ENCODE data around the gene INSC. TPM values are rescaled to one million over a fixed set of nuclear protein-coding genes. Genes with fewer than 3 reads are reported as not detected.
A peak's percentile ranks its signal among the peaks of the same experiment; 100 is the strongest.

The INSC gene
- total RNA-seq, 2 donors from 2014 or later = 0.52 to 3.6 TPM

DNA sequence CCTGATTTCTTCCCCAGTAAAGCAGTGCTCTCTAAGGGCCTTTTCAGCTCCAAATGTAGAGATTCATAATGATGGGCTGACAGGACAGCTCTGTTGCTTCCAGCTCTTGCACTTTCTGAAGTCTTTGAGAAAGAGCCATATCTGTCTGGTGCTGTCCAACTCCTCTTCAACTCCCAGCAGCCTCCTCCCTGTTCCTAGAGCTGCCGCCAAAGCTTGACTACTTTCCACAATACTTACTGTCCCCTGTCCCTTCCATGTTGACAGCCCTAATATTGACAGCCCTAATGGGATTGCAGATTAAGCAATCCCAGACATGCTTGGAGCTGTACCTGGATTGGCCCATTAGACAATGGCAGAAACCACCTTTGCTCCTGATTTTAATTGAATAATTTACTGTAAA is 29.6 kb downstream of the INSC start:
- no peak for ATAC-seq
- intact Hi-C loops (cut with DNase I) = no loop called here
- no peak overlapping the region for H3K27ac ChIP-seq
- no peaks in the 10 kb centered on the region for H3K9me3 ChIP-seq
- H3K4me1 ChIP-seq = peaks cover 3% of the 10 kb centered on the region
- no peaks in the 10 kb centered on the region for H3K36me3 ChIP-seq (replicated peaks in 1 of 2; ENCODE audit: insufficient read depth in 1 of 2, low read depth in 2 of 2)
- no peak for DNase-seq
- 94 to 100% methylated on average over 1 of the region's 1 CpG for WGBS, 2 donors
- no peak for TF ChIP-seq POLR2A (IDR thresholded peaks at IDR 0.05)
- TF ChIP-seq, protein P1, sequence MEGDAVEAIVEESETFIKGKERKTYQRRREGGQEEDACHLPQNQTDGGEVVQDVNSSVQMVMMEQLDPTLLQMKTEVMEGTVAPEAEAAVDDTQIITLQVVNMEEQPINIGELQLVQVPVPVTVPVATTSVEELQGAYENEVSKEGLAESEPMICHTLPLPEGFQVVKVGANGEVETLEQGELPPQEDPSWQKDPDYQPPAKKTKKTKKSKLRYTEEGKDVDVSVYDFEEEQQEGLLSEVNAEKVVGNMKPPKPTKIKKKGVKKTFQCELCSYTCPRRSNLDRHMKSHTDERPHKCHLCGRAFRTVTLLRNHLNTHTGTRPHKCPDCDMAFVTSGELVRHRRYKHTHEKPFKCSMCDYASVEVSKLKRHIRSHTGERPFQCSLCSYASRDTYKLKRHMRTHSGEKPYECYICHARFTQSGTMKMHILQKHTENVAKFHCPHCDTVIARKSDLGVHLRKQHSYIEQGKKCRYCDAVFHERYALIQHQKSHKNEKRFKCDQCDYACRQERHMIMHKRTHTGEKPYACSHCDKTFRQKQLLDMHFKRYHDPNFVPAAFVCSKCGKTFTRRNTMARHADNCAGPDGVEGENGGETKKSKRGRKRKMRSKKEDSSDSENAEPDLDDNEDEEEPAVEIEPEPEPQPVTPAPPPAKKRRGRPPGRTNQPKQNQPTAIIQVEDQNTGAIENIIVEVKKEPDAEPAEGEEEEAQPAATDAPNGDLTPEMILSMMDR (IDR thresholded peaks at IDR 0.05) = no peak
- no peak overlapping the region for H3K4me3 ChIP-seq
- no peaks in the 10 kb centered on the region for H3K27me3 ChIP-seq

DNA sequence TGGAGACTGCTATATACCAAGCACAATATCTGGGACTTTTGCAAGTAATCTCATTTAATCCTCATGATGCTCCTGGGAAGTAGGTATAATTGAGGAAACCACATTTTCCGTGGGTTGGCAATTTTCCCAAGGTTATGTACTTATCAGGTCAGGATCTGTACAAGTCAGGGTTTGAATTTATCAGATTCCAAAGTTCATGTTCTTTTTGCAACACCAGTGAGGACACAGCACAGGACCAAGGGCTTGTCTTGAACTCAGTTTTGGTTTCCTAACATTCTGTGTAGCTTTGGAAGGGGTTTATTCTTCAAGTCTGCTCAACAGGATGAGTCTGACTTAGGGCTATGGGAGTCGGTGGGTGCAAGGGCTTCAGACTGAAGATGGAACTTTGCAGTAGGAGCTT is 30.4 kb downstream of the INSC start:
- DNase-seq (no peak), ATAC-seq (no peak)
- Histone ChIP-seq H3K9me3 (no peaks in the 10 kb centered on the region), H3K27ac (no peak overlapping the region), H3K36me3 (replicated peaks in 1 of 2; ENCODE audit: insufficient read depth in 1 of 2, low read depth in 2 of 2) (no peaks in the 10 kb centered on the region), H3K4me3 (no peak overlapping the region), H3K27me3 (no peaks in the 10 kb centered on the region), H3K4me1 (peaks cover 3% of the 10 kb centered on the region)
- intact Hi-C loops (cut with DNase I) = no loop called here
- TF ChIP-seq, protein P1 (IDR thresholded peaks at IDR 0.05) = no peak
- TF ChIP-seq POLR2A (IDR thresholded peaks at IDR 0.05) = no peak
- WGBS, 2 donors = 39 to 48% methylated on average over 2 of the region's 2 CpGs

DNA sequence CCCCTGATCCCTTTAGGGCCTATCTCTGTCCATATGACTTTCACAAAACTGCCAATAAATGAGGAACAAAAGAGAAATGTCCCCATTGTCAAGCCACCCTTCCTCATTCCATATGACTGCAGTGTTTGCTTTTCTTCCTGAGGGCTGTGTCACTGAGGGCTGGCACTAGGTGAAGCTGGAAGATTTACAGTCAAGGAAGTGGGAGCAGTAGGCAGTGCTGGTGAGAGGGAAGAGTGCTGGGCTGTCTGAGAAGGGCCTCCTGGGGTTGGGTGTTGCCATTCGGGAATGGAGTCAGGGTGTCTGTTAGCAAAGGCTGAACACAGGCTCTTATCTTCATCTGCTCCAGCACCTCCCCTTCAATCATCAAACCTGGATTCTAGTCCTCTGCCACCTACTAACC is 30.9 kb downstream of the INSC start:
- Histone ChIP-seq H3K36me3 (replicated peaks in 1 of 2; ENCODE audit: insufficient read depth in 1 of 2, low read depth in 2 of 2) (no peaks in the 10 kb centered on the region), H3K9me3 (no peaks in the 10 kb centered on the region), H3K27me3 (no peaks in the 10 kb centered on the region), H3K4me1 (peaks cover 3% of the 10 kb centered on the region), H3K4me3 (no peak overlapping the region), H3K27ac (no peak overlapping the region)
- DNase-seq (no peak), ATAC-seq (peak; percentile 38)
- 30 to 77% methylated on average over 1 of the region's 1 CpG for WGBS, 2 donors
- intact Hi-C loops (cut with DNase I) = no loop called here
- TF ChIP-seq POLR2A (IDR thresholded peaks at IDR 0.05) = no peak
- TF ChIP-seq, protein P1 (IDR thresholded peaks at IDR 0.05) = no peak

DNA sequence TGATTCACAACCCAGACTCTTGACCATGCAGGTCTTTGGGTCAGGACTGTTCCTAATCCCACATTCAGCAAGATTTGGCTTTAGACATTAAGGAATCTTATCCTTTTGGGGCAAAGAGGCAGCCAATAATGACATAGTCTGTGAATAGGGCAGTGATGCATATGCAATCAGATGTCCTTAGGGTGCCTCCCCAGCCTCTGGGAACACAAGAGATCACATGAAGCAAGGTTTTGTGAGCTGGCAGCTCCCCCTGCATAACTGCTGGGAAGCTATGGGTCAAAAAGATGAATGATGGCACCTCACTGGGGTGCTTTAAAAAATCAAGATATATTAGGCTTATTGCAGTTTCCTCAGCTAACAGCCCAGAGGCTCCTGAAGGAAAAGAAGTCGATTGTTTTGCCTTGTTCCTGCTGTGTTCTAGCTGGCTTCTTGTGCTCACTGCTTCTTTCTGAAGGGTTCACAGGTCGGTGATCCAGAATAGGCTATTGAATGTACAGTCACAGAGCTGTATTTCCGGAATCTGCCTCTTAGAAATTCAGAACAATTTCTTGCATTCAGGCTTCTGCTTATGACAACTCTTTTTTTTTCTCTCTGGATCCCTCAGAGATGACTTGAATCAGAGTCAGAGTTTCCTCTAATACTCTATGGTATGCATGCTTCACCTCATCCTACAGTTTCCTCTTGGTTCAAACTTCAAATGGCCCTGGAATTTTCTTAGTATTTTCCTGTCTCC is 31.7 kb downstream of the INSC start:
- TF ChIP-seq, protein P1 (IDR thresholded peaks at IDR 0.05) = no peak
- TF ChIP-seq POLR2A (IDR thresholded peaks at IDR 0.05) = no peak
- H3K27ac ChIP-seq = no peak overlapping the region
- no peak for DNase-seq
- H3K36me3 ChIP-seq (replicated peaks in 1 of 2; ENCODE audit: insufficient read depth in 1 of 2, low read depth in 2 of 2) = no peaks in the 10 kb centered on the region
- ATAC-seq = no peak
- intact Hi-C loops (cut with DNase I) = no loop called here
- no peak overlapping the region for H3K4me3 ChIP-seq
- WGBS, 2 donors = 57 to 63% methylated on average over 3 of the region's 3 CpGs
- no peaks in the 10 kb centered on the region for H3K27me3 ChIP-seq
- peaks cover 3% of the 10 kb centered on the region for H3K4me1 ChIP-seq
- no peaks in the 10 kb centered on the region for H3K9me3 ChIP-seq

DNA sequence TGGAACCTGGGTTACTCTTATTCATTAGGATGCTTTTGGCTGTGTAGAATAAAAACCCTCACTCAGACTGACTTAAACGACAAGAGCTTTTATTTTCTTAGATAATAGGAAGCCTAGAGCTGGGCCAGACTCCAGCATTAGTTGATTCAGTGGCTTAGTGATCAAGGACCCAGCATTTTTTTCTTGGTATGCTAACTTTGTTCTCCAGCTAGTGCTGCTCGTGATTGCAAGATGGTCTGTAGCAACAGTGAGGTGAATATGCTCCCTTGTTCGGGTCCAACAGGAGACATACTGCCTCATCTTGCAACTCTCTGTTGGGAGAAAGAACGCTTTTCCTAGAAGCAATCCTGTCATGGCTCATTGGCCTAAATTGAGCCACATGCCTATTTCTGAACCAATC is 33.4 kb downstream of the INSC start:
- ATAC-seq (no peak), DNase-seq (no peak)
- no peaks in the 10 kb centered on the region for H3K36me3 ChIP-seq (replicated peaks in 1 of 2; ENCODE audit: insufficient read depth in 1 of 2, low read depth in 2 of 2)
- H3K27me3 ChIP-seq = no peaks in the 10 kb centered on the region
- peaks cover 3% of the 10 kb centered on the region for H3K4me1 ChIP-seq
- no peaks in the 10 kb centered on the region for H3K9me3 ChIP-seq
- H3K27ac ChIP-seq = no peak overlapping the region
- intact Hi-C loops (cut with DNase I) = no loop called here
- TF ChIP-seq, protein P1 (IDR thresholded peaks at IDR 0.05) = no peak
- TF ChIP-seq POLR2A (IDR thresholded peaks at IDR 0.05) = no peak
- 72 to 76% methylated on average over 4 of the region's 4 CpGs for WGBS, 2 donors
- no peak overlapping the region for H3K4me3 ChIP-seq

Data from body of pancreas (tissue), 4 donors.